IMR-90 (cell line): Measurements from ENCODE around the gene CAMK4. TPM values are rescaled to one million over a fixed set of nuclear protein-coding genes. Genes with fewer than 3 reads are reported as not detected.

Experiments used
- ATAC-seq: fragments of 200-7000 bp; cut with Tn5 transposase; 2 replicates; pipeline ENCODE4 v1.9.1; 2020; ENCODE audit warnings: low read depth, mild to moderate bottlenecking, moderate library complexity
- BruUV-seq: library from RNA; stranded (reverse); fragments of 400-500 nt; replicated peaks from 2 replicates; lab custom pipeline; 2021; lab: Mats Ljungman, UMichigan
- CTCF ChIA-PET: fragments of 300-600 bp; formaldehyde crosslinking; extraction: SDS; loops from one replicate; lab custom pipeline; 2021; ENCODE audit warnings: antibody characterized with exemption; lab: Yijun Ruan, JAX
- POLR2A ChIA-PET: fragments of 300-600 bp; sonication (Branson Sonifier 250); formaldehyde crosslinking; loops from one replicate; lab custom pipeline; 2022; ENCODE audit warnings: antibody characterized with exemption; ENCODE audit not compliant: unreplicated experiment; lab: Charles Lee
- DNase-seq: peaks from one replicate; pipeline ENCODE4 v3.0.0; 2013
- H2AFZ ChIP-seq: replicated peaks from 2 replicates; pipeline ENCODE3; 2013; ENCODE audit warnings: low read length, mild to moderate bottlenecking; ENCODE audit not compliant: poor library complexity
- H2AK5ac ChIP-seq: 2 replicates; pipeline ENCODE4 v1.6.1; 2013; ENCODE audit warnings: low read depth, low read length, inconsistent platforms
- H2AK9ac ChIP-seq: replicated peaks from 2 replicates; pipeline ENCODE3; 2013; ENCODE audit warnings: mild to moderate bottlenecking, low read depth, low read length, moderate library complexity; ENCODE audit not compliant: poor library complexity
- H2BK120ac ChIP-seq: 2 replicates; pipeline ENCODE4 v1.6.1; 2013; ENCODE audit warnings: low read depth, low read length, inconsistent platforms
- H2BK15ac ChIP-seq: 3 replicates; pipeline ENCODE4 v1.6.1; 2013; ENCODE audit warnings: low read depth, low read length, inconsistent platforms
- H2BK20ac ChIP-seq: 2 replicates; pipeline ENCODE4 v1.6.1; 2013; ENCODE audit warnings: low read depth, mild to moderate bottlenecking, inconsistent platforms, low read length, moderate library complexity
- H2BK5ac ChIP-seq: 2 replicates; pipeline ENCODE4 v1.6.1; 2013; ENCODE audit warnings: mild to moderate bottlenecking, low read depth, low read length, inconsistent platforms; ENCODE audit not compliant: poor library complexity, severe bottlenecking
- H3K14ac ChIP-seq: replicated peaks from 2 replicates; pipeline ENCODE4 v1.6.1; 2013; ENCODE audit warnings: low read depth, low read length, inconsistent platforms
- H3K18ac ChIP-seq: 2 replicates; pipeline ENCODE4 v1.6.1; 2013; ENCODE audit warnings: low read depth, low read length, control low read depth
- H3K23ac ChIP-seq: 2 replicates; pipeline ENCODE4 v1.6.1; 2013; ENCODE audit warnings: low read depth, low read length, inconsistent platforms
- H3K27ac ChIP-seq: 2 replicates; pipeline ENCODE4 v1.5.1; 2013; ENCODE audit warnings: mild to moderate bottlenecking, control low read depth, low read length; ENCODE audit not compliant: insufficient read depth
- H3K27me3 ChIP-seq: 2 replicates; pipeline ENCODE4 v1.6.1; 2013; ENCODE audit warnings: low read length; ENCODE audit not compliant: control insufficient read depth, insufficient read depth
- H3K36me3 ChIP-seq: 2 replicates; pipeline ENCODE4 v1.6.1; 2013; ENCODE audit warnings: low read length, mixed read lengths; ENCODE audit not compliant: control insufficient read depth, insufficient read depth
- H3K4ac ChIP-seq: 2 replicates; pipeline ENCODE4 v1.6.1; 2013; ENCODE audit warnings: low read depth, low read length, inconsistent platforms
- H3K4me1 ChIP-seq: 2 replicates; pipeline ENCODE4 v1.6.1; 2013; ENCODE audit warnings: low read length, mixed read lengths; ENCODE audit not compliant: control insufficient read depth, insufficient read depth
- H3K4me2 ChIP-seq: 2 replicates; pipeline ENCODE4 v1.6.1; 2013; ENCODE audit warnings: low read depth, mild to moderate bottlenecking, control low read depth, low read length, moderate library complexity
- H3K4me3 ChIP-seq: 2 replicates; pipeline ENCODE4 v1.5.1; 2013; ENCODE audit warnings: low read depth, mild to moderate bottlenecking, control low read depth, low read length, moderate library complexity; ENCODE audit not compliant: insufficient read depth
- H3K56ac ChIP-seq: 2 replicates; pipeline ENCODE4 v1.6.1; 2013; ENCODE audit warnings: low read length, inconsistent platforms; ENCODE audit not compliant: insufficient read depth; ENCODE audit errors: extremely low read depth
- H3K79me1 ChIP-seq, 2 experiments: 2 replicates each; pipeline ENCODE4 v1.6.1; 2013; ENCODE audit warnings: low read length in 2 of 2, inconsistent platforms in 1 of 2, low read depth in 1 of 2
- H3K9ac ChIP-seq: 2 replicates; pipeline ENCODE4 v1.6.1; 2013; ENCODE audit warnings: low read depth, low read length, control low read depth
- H3K9me1 ChIP-seq: 2 replicates; pipeline ENCODE4 v1.6.1; 2013; ENCODE audit warnings: low read length, inconsistent platforms; ENCODE audit not compliant: insufficient read depth
- H3K9me3 ChIP-seq: 2 replicates; pipeline ENCODE4 v1.6.1; 2013; ENCODE audit warnings: low read length; ENCODE audit not compliant: control insufficient read depth, insufficient read depth
- H4K20me1 ChIP-seq: 2 replicates; pipeline ENCODE4 v1.6.1; 2013; ENCODE audit warnings: low read length, inconsistent platforms; ENCODE audit not compliant: insufficient read depth
- H4K5ac ChIP-seq: 2 replicates; pipeline ENCODE4 v1.6.1; 2013; ENCODE audit warnings: mild to moderate bottlenecking, low read depth, low read length, control low read depth
- H4K8ac ChIP-seq, 2 experiments: 2 replicates each; pipeline ENCODE4 v1.6.1; 2013; ENCODE audit warnings: low read depth in 2 of 2, low read length in 2 of 2, control low read depth in 1 of 2, inconsistent platforms in 1 of 2
- H4K91ac ChIP-seq: 2 replicates; pipeline ENCODE4 v1.6.1; 2013; ENCODE audit warnings: low read depth, low read length, inconsistent platforms; ENCODE audit not compliant: insufficient read depth
- BHLHE40 ChIP-seq: fragments of 150-350 bp; IDR thresholded peaks from 2 replicates; pipeline ENCODE4 v1.6.1; 2016; ENCODE audit warnings: mild to moderate bottlenecking, low read depth, low read length
- CEBPB ChIP-seq: IDR thresholded peaks from 2 replicates; pipeline ENCODE4 v1.6.1; 2012; ENCODE audit warnings: low read depth, low read length, improper control_type of control experiment
- CHD1 ChIP-seq: IDR thresholded peaks from 2 replicates; pipeline ENCODE4 v1.6.1; 2012; ENCODE audit warnings: low read depth, low read length, improper control_type of control experiment
- CTCF ChIP-seq: conservative IDR thresholded peaks from 2 replicates; pipeline ENCODE4 v1.5.1; 2012; ENCODE audit warnings: mild to moderate bottlenecking, low read depth, low read length, improper control_type of control experiment
- FOS ChIP-seq: fragments of 150-350 bp; IDR thresholded peaks from 2 replicates; pipeline ENCODE4 v1.6.1; 2016; ENCODE audit warnings: low read depth, low read length
- MAFK ChIP-seq: IDR thresholded peaks from 2 replicates; pipeline ENCODE4 v1.6.1; 2012; ENCODE audit warnings: low read depth, low read length, improper control_type of control experiment
- MAZ ChIP-seq: IDR thresholded peaks from 2 replicates; pipeline ENCODE4 v1.6.1; 2012; ENCODE audit warnings: low read depth, mild to moderate bottlenecking, low read length, improper control_type of control experiment, moderate library complexity, borderline replicate concordance
- MXI1 ChIP-seq: IDR thresholded peaks from 2 replicates; pipeline ENCODE4 v1.6.1; 2012; ENCODE audit warnings: low read depth, mild to moderate bottlenecking, low read length, moderate library complexity, borderline replicate concordance
- NFE2L2 ChIP-seq: fragments of 150-350 bp; IDR thresholded peaks from 2 replicates; pipeline ENCODE4 v1.6.1; 2016; ENCODE audit warnings: low read depth, mild to moderate bottlenecking, low read length
- POLR2A ChIP-seq: IDR thresholded peaks from 2 replicates; pipeline ENCODE4 v1.6.1; 2012; ENCODE audit warnings: mild to moderate bottlenecking, low read depth, low read length
- RAD21 ChIP-seq: IDR thresholded peaks from 2 replicates; pipeline ENCODE4 v1.6.1; 2012; ENCODE audit warnings: low read length, improper control_type of control experiment
- RCOR1 ChIP-seq: IDR thresholded peaks from 2 replicates; pipeline ENCODE4 v1.6.1; 2012; ENCODE audit warnings: mild to moderate bottlenecking, low read length, improper control_type of control experiment; ENCODE audit not compliant: insufficient replicate concordance
- RFX5 ChIP-seq: IDR thresholded peaks from 2 replicates; pipeline ENCODE4 v1.8.0; 2012; ENCODE audit warnings: low read depth, mild to moderate bottlenecking, low read length, moderate library complexity
- SMC3 ChIP-seq: fragments of 150-350 bp; IDR thresholded peaks from 2 replicates; pipeline ENCODE4 v1.6.1; 2016; ENCODE audit warnings: low read depth, mild to moderate bottlenecking, antibody characterized with exemption, low read length, moderate library complexity
- USF2 ChIP-seq: fragments of 150-350 bp; IDR thresholded peaks from 2 replicates; pipeline ENCODE4 v1.6.1; 2017; ENCODE audit warnings: mild to moderate bottlenecking, antibody characterized with exemption, low read length, low read depth
- WGBS, 2 experiments: methylation state at CpG; one replicate each; pipeline versions ENCODE4 v1.1.5 to v1.1.7; 2013; ENCODE audit warnings: missing lambda C conversion rate in 2 of 2; ENCODE audit not compliant: insufficient read length in 1 of 2; ENCODE audit errors: extremely low coverage in 2 of 2; 5-methylcytosine and 5-hydroxymethylcytosine counted together
- dilution Hi-C: fragments of 300-500 bp; cut with HindIII; formaldehyde crosslinking; loops from one replicate; pipeline ENCODE4 v1.14.3; 2018; ENCODE audit warnings: low sequenced_read_pairs; ENCODE audit not compliant: unreplicated experiment
- in situ Hi-C: fragments of 300-500 bp; cut with MboI; formaldehyde crosslinking; loops from 3 replicates; pipeline ENCODE4 v1.14.3; 2019; ENCODE audit warnings: low sequenced_read_pairs, inconsistent platforms, mixed read lengths
- intact Hi-C: fragments of 100-400 bp; cut with micrococcal nuclease; formaldehyde crosslinking; loops from 2 replicates; pipeline ENCODE4 v1.10.0; 2022
- polyA plus RNA-seq, 3 experiments: library from polyadenylated mRNA; depleted of rRNA; stranded (reverse); fragments of >200 nt; gene quantifications; 2 replicates each; pipeline ENCODE4 v1.2.3, GENCODE V29; 2012; ENCODE audit warnings: low replicate concordance in 1 of 3
- total RNA-seq: library from RNA; depleted of rRNA; stranded (reverse); fragments of >200 nt; gene quantifications from 2 replicates; pipeline ENCODE4 v1.2.3, GENCODE V29; 2012
- TF ChIP-seq, protein P1 (sequence below): fragments of 150-350 bp; IDR thresholded peaks from 2 replicates; pipeline ENCODE4 v1.6.1; 2016; ENCODE audit warnings: low read depth, mild to moderate bottlenecking, low read length, moderate library complexity, borderline replicate concordance

The CAMK4 gene
- total and polyA plus RNA-seq, 2 of the 4 experiments (the other 2 are of a cell fraction), result 3.7 to 4.8 TPM

GRCh38 chr5:111367115-111367514 is 142.9 kb downstream of the CAMK4 start:
- Histone ChIP-seq H3K27ac (no peak overlapping the region), H2AFZ (no peak overlapping the region), H2BK120ac (no peak overlapping the region), H3K4me2 (no peak overlapping the region), H4K20me1 (no peaks in the 10 kb centered on the region), H3K79me1 (no peaks in the 10 kb centered on the region), H4K8ac (no peak overlapping the region), H3K36me3 (no peaks in the 10 kb centered on the region), H3K4me1 (no peaks in the 10 kb centered on the region), H2AK5ac (no peak overlapping the region), H2AK9ac (no peak overlapping the region), H3K56ac (no peak overlapping the region), H3K4me3 (no peak overlapping the region), H3K27me3 (no peaks in the 10 kb centered on the region), H3K18ac (no peak overlapping the region), H2BK20ac (no peak overlapping the region), H3K9me1 (no peaks in the 10 kb centered on the region), H4K91ac (no peak overlapping the region), H2BK15ac (no peak overlapping the region), H3K4ac (no peak overlapping the region), H3K9me3 (no peaks in the 10 kb centered on the region), H2BK5ac (no peak overlapping the region), H4K5ac (no peak overlapping the region), H3K23ac (no peak overlapping the region), H3K14ac (no peak overlapping the region), H3K9ac (no peak overlapping the region)
- ChIA-PET POLR2A (no interaction called here), CTCF (interaction anchor here (0.5 kb wide), 1 partner anchor 18 kb away, joined by 3 read pairs; no protein-coding TSS in a partner anchor)
- dilution Hi-C loops (no loop called here), intact Hi-C loops (no loop called here), in situ Hi-C loops (no loop called here)
- WGBS, 2 experiments, result no CpG with 5 or more reads among the region's 3 CpGs
- no peak for TF ChIP-seq BHLHE40
- TF ChIP-seq SMC3, result no peak
- no peak for TF ChIP-seq MAZ
- no peak for TF ChIP-seq MAFK
- no peak for TF ChIP-seq CTCF
- no peak for TF ChIP-seq NFE2L2
- TF ChIP-seq USF2, result no peak
- no peak for TF ChIP-seq MXI1
- TF ChIP-seq RCOR1, result no peak
- no peak for TF ChIP-seq RFX5
- TF ChIP-seq POLR2A, result no peak
- TF ChIP-seq, protein P1, sequence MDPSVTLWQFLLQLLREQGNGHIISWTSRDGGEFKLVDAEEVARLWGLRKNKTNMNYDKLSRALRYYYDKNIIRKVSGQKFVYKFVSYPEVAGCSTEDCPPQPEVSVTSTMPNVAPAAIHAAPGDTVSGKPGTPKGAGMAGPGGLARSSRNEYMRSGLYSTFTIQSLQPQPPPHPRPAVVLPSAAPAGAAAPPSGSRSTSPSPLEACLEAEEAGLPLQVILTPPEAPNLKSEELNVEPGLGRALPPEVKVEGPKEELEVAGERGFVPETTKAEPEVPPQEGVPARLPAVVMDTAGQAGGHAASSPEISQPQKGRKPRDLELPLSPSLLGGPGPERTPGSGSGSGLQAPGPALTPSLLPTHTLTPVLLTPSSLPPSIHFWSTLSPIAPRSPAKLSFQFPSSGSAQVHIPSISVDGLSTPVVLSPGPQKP, result no peak
- TF ChIP-seq RAD21, result no peak
- no peak for TF ChIP-seq CEBPB
- TF ChIP-seq FOS, result no peak
- TF ChIP-seq CHD1, result no peak
- DNase-seq (no peak), ATAC-seq (no peak)
- BruUV-seq, result no TSS peak
